ENCODE data around the gene QSOX2. TPM values are rescaled to one million over a fixed set of nuclear protein-coding genes. Genes with fewer than 3 reads are reported as not detected.

Gene QSOX2
- total and polyA plus RNA-seq, 4 donors: 0.79 to 12.7 (median 4.3) TPM

DNA sequence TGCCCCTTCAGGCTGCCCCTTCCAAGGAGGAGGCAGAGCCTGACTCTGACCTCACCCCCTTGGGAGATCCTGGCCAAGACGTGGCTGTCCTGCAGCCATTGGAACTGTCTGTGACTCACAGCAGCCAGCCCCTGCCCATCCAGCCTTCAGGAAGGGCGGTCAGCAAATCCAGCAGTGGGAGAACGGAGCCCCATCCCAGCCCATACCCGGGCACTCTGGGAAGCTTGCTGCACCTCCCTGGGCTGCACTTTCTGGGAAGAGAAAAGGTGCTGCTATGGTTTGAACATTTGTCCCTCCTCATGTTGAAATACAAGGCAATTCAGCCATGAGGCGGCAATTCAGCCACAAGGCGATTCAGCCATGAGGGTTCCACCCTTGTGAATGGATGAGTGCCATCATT lies 33.9 kb upstream of the QSOX2 start:
- H3K9ac ChIP-seq (ENCODE audit: low read depth in 1 of 2, low read length in 2 of 2): no peak overlapping the region
- no peaks in the 10 kb centered on the region for H3K9me3 ChIP-seq (ENCODE audit: control insufficient read depth in 4 of 4, low read length in 3 of 4)
- H3K4me1 ChIP-seq (ENCODE audit: control insufficient read depth in 4 of 4, insufficient read depth in 4 of 4, low read length in 3 of 4): peaks cover 0 to 5% (median 4%) of the 10 kb centered on the region in 4 donors
- no peaks in the 10 kb centered on the region for H3K36me3 ChIP-seq (ENCODE audit: control insufficient read depth in 4 of 4, insufficient read depth in 3 of 4, low read depth in 1 of 4, low read length in 3 of 4)
- WGBS: 84% methylated on average over 6 of the region's 6 CpGs
- no peak for DNase-seq (ENCODE audit: low spot score)
- no peak overlapping the region for H3K4me3 ChIP-seq (ENCODE audit: low read depth in 1 of 3, low read length in 3 of 3)
- no peak overlapping the region for H3K27ac ChIP-seq (ENCODE audit: low read depth in 1 of 2, low read length in 2 of 2)
- H3K27me3 ChIP-seq (ENCODE audit: control insufficient read depth in 4 of 4, insufficient read depth in 4 of 4, low read length in 3 of 4): peaks cover 0 to 2% (median 0%) of the 10 kb centered on the region in 4 donors
- TF ChIP-seq FOXA2 (IDR thresholded peaks at IDR 0.05) (no peak), YY1 (IDR thresholded peaks at IDR 0.05) (no peak), TAF1 (conservative IDR thresholded peaks at IDR 0.05) (no peak)

DNA sequence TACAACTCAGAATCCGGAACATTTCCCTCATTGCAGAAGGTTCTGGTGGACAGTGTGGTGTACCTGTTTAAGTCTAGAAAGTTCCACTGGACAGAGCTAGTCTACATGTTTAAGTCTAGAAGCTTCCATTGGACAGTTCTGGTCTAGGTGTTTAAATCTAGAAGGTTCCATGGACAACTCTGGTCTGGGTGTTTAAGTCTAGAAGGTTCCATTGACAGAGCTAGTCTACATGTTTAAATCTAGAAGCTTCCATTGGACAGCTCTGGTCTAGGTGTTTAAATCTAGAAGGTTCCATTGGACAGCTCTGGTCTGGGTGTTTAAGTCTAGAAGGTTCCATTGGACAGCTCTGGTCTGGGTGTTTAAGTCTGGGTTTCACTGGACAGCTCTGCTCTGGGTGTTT lies 33.3 kb upstream of the QSOX2 start:
- H3K36me3 ChIP-seq (ENCODE audit: control insufficient read depth in 4 of 4, insufficient read depth in 3 of 4, low read depth in 1 of 4, low read length in 3 of 4): no peaks in the 10 kb centered on the region
- no peak overlapping the region for H3K4me3 ChIP-seq (ENCODE audit: low read depth in 1 of 3, low read length in 3 of 3)
- H3K4me1 ChIP-seq (ENCODE audit: control insufficient read depth in 4 of 4, insufficient read depth in 4 of 4, low read length in 3 of 4): peaks cover 0 to 5% (median 4%) of the 10 kb centered on the region in 4 donors
- H3K9ac ChIP-seq (ENCODE audit: low read depth in 1 of 2, low read length in 2 of 2): no peak overlapping the region
- H3K27ac ChIP-seq (ENCODE audit: low read depth in 1 of 2, low read length in 2 of 2): no peak overlapping the region
- 91% methylated on average over 1 of the region's 1 CpG for WGBS
- DNase-seq (ENCODE audit: low spot score): no peak
- peaks cover 0 to 2% (median 0%) of the 10 kb centered on the region in 4 donors for H3K27me3 ChIP-seq (ENCODE audit: control insufficient read depth in 4 of 4, insufficient read depth in 4 of 4, low read length in 3 of 4)
- TF ChIP-seq YY1 (IDR thresholded peaks at IDR 0.05) (no peak), EGR1 (IDR thresholded peaks at IDR 0.05; ENCODE audit: low read depth in 2 of 2) (no peak), NR2F2 (IDR thresholded peaks at IDR 0.05) (no peak)
- TF ChIP-seq, protein P1, sequence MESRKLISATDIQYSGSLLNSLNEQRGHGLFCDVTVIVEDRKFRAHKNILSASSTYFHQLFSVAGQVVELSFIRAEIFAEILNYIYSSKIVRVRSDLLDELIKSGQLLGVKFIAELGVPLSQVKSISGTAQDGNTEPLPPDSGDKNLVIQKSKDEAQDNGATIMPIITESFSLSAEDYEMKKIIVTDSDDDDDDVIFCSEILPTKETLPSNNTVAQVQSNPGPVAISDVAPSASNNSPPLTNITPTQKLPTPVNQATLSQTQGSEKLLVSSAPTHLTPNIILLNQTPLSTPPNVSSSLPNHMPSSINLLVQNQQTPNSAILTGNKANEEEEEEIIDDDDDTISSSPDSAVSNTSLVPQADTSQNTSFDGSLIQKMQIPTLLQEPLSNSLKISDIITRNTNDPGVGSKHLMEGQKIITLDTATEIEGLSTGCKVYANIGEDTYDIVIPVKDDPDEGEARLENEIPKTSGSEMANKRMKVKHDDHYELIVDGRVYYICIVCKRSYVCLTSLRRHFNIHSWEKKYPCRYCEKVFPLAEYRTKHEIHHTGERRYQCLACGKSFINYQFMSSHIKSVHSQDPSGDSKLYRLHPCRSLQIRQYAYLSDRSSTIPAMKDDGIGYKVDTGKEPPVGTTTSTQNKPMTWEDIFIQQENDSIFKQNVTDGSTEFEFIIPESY (IDR thresholded peaks at IDR 0.05): no peak
- TF ChIP-seq, protein P2, sequence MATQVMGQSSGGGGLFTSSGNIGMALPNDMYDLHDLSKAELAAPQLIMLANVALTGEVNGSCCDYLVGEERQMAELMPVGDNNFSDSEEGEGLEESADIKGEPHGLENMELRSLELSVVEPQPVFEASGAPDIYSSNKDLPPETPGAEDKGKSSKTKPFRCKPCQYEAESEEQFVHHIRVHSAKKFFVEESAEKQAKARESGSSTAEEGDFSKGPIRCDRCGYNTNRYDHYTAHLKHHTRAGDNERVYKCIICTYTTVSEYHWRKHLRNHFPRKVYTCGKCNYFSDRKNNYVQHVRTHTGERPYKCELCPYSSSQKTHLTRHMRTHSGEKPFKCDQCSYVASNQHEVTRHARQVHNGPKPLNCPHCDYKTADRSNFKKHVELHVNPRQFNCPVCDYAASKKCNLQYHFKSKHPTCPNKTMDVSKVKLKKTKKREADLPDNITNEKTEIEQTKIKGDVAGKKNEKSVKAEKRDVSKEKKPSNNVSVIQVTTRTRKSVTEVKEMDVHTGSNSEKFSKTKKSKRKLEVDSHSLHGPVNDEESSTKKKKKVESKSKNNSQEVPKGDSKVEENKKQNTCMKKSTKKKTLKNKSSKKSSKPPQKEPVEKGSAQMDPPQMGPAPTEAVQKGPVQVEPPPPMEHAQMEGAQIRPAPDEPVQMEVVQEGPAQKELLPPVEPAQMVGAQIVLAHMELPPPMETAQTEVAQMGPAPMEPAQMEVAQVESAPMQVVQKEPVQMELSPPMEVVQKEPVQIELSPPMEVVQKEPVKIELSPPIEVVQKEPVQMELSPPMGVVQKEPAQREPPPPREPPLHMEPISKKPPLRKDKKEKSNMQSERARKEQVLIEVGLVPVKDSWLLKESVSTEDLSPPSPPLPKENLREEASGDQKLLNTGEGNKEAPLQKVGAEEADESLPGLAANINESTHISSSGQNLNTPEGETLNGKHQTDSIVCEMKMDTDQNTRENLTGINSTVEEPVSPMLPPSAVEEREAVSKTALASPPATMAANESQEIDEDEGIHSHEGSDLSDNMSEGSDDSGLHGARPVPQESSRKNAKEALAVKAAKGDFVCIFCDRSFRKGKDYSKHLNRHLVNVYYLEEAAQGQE (IDR thresholded peaks at IDR 0.05): no peak
- no peaks in the 10 kb centered on the region for H3K9me3 ChIP-seq (ENCODE audit: control insufficient read depth in 4 of 4, low read length in 3 of 4)

DNA sequence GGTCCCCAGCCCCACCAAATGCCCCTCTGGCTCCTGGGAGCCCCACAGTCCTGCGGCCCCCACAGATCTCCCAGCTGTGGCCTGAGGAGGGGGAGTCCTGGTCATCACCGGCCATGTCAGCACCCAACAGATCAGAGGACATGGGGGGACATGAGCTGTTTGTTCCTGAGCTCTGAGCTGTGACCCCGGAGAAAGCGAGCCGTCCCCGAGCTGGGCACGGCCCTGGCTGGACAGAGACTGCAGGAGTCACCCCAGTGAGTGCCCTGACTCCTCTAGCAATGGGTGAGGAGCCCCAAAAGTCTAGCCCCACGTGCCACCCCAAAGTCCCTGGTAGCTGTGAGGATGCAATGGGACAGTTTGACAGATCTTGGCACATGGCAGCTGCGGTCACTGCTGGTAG lies 32.6 kb upstream of the QSOX2 start:
- no peaks in the 10 kb centered on the region for H3K9me3 ChIP-seq (ENCODE audit: control insufficient read depth in 4 of 4, low read length in 3 of 4)
- 82% methylated on average over 9 of the region's 9 CpGs for WGBS
- H3K27me3 ChIP-seq (ENCODE audit: control insufficient read depth in 4 of 4, insufficient read depth in 4 of 4, low read length in 3 of 4): peaks cover 0 to 2% (median 0%) of the 10 kb centered on the region in 4 donors
- H3K27ac ChIP-seq (ENCODE audit: low read depth in 1 of 2, low read length in 2 of 2): no peak overlapping the region
- H3K9ac ChIP-seq (ENCODE audit: low read depth in 1 of 2, low read length in 2 of 2): no peak overlapping the region
- peaks cover 0 to 1% (median under 1%) of the 10 kb centered on the region in 4 donors for H3K4me1 ChIP-seq (ENCODE audit: control insufficient read depth in 4 of 4, insufficient read depth in 4 of 4, low read length in 3 of 4)
- TF ChIP-seq FOXA1 (IDR thresholded peaks at IDR 0.05) (no peak), RXRA (IDR thresholded peaks at IDR 0.05) (no peak), YY1 (IDR thresholded peaks at IDR 0.05) (no peak)
- no peaks in the 10 kb centered on the region for H3K36me3 ChIP-seq (ENCODE audit: control insufficient read depth in 4 of 4, insufficient read depth in 3 of 4, low read depth in 1 of 4, low read length in 3 of 4)
- no peak for DNase-seq (ENCODE audit: low spot score)
- H3K4me3 ChIP-seq (ENCODE audit: low read depth in 1 of 3, low read length in 3 of 3): no peak overlapping the region

Data from liver (tissue), 9 donors.